Stimulated activated CD4-positive, alpha-beta T cell treated with anti-CD3 and anti-CD28 coated beads, TNF-alpha, amount 100 ng/mL, for 4 hours (primary cell): Measurements from ENCODE around the gene GOLGA8M.
"Not testable (repeated sequence)": the region's sequence is repeated elsewhere in the genome, so short reads cannot be mapped to it uniquely, and the experiment has no call there.

ENCODE experiments used
- DNase-seq, 3 experiments: peaks; one replicate each; pipeline ENCODE4 v3.0.0-alpha.2; 2020; ENCODE audit warnings: low read depth in 3 of 3

GOLGA8M gene

GRCh38 chr15:28663717-28664116, 48.5 kb downstream of the GOLGA8M start:
- DNase-seq, result not testable (repeated sequence)

DNA sequence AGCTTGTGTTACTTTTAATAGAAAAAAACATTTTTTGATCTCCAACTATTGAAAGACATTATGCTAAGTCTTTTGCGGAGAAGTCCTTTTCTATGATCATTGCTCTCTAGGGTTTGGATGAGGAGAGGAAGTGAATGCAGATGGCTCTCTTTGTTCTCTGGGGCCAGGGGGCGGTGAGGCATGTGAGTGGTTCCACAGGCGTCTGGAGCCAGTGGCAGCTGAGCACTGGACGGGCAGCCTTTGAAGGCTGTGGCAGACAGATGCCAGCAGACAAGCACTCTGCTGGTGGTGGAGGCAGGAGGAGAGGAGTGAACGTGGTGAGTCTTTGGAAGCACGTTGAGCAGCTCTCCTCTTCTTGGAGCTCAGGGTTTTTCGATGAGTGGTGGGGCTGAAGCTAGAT, 51.5 kb downstream of the GOLGA8M start:
- DNase-seq, result not testable (repeated sequence)

DNA sequence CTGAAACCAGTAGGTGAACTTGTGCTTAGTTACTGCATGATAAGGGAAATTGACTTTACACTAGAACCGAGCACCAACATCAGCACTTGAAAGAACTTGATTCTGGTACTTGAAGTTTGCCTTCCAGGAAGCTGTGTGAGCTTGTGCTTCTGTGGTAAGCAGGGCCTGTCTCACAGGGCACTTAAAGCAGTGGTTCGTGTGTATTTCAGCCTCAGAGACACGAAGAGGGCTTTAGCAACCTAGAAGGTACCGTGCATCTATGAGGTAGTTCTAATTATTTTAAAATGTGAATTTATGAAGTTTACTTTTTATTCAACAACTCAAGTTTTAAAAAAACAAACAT, 56.2 kb downstream of the GOLGA8M start:
- DNase-seq, result not testable (repeated sequence)

DNA sequence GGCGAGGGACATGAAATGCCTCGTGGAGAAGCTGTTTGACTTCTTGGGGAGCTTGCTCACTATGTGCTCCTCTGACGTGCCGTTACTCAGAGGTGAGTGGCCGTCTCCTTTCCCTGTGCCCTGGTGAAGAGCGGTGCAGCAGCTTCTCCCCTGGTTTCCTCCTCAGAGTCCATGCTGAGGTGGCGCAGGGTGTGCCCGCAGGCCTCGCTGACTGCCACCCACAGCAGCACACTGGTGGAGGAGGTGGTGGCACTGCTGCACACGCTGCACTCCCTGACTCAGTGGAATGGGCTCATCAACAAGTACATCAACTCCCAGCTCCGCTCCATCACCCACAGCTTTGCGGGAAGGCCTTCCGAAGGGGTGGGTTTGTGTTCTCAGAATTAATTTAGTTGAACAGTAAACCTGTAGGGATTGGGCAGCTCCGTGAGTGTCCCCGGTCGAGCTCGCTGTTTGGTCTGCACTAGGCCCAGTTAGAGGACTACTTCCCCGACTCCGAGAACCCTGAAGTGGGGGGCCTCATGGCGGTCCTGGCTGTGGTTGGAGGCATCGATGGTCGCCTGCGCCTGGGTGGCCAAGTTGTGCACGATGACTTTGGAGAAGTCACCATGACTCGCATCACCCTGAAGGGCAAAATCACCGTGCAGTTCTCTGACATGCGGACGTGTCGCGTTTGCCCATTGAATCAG, 56.7 kb downstream of the GOLGA8M start:
- not testable (repeated sequence) for DNase-seq

GRCh38 chr15:28654194-28654593, 58.0 kb downstream of the GOLGA8M start:
- DNase-seq, result not testable (repeated sequence)

GRCh38 chr15:28652538-28652937, 59.7 kb downstream of the GOLGA8M start:
- not testable (repeated sequence) for DNase-seq
